IPS-11a (cell line): ENCODE results near the gene AFF1.
"Not testable (repeated sequence)": the region's sequence is repeated elsewhere in the genome, so short reads cannot be mapped to it uniquely, and the experiment has no call there.

Experiments
- H3K4me3 ChIP-seq: one replicate; pipeline ENCODE4 v1.5.1; 2013; ENCODE audit warnings: low read depth, low read length, control low read depth

Gene AFF1

GRCh38 chr4:87134122-87134521, 199.3 kb downstream of the AFF1 start:
- H3K4me3 ChIP-seq = no peak overlapping the region

DNA sequence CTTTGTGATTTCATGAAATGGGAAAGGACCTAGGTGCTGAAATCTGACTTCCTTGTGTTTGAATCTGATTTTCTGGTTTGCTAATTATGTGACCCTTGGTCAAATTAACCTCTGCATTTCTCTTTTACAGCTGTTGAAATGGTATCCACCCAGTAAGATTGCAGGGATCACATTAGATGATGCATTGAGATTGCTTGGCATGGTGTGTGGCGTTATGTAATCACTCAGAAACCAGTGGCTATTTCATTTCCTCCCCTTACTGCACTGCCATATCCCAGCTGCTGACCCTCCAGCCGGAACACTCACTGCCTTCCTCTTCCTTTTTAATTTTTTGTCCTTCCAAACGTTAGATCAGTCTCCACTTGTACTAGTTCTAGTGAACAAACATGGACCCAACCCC, 206.6 kb downstream of the AFF1 start:
- no peak overlapping the region for H3K4me3 ChIP-seq

GRCh38 chr4:87144356-87144755, 209.5 kb downstream of the AFF1 start:
- H3K4me3 ChIP-seq = no peak overlapping the region

- H3K4me3 ChIP-seq = not testable (repeated sequence)
Observed at GRCh38 chr4:87145934-87146333, 211.1 kb downstream of the AFF1 start.

DNA sequence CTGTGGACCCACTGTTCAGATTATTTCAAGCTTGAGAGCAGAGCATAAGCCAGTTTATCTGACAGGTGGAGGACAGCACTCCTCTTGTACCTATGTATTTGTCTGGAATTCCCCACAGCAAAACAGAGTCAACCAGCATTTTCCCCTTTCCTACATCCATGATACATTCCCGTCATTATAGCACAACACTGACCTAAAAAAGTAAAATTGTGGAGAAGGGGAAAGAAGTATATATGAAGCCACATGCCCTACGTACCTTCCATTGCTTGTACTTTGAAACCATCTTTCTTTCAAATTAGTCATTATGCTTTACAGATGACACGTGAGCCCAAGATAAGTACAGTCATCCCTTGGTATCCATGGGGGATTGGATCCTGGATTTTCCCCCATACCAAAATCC, 212.3 kb downstream of the AFF1 start:
- H3K4me3 ChIP-seq = no peak overlapping the region

GRCh38 chr4:87150498-87151261, 215.9 kb downstream of the AFF1 start:
- H3K4me3 ChIP-seq = no peak overlapping the region

DNA sequence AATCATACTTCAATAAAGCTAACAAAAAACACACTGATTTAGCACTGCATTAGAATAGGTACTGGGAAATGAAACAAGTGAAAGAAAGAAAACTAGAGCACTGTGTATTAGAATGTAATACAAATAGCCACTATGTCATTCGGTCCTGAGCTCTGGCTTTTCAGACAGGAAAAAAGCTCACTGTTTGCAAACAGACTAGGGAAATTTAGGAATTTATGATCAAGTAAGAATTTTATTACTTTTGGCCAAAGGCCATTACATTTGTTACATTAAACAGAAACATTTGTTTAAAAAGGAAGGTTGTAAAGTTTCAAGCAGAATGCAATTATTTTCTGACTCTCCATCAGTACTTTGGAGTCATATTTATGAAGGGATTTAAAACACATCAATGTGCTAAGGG, 216.9 kb downstream of the AFF1 start:
- H3K4me3 ChIP-seq = no peak overlapping the region

DNA sequence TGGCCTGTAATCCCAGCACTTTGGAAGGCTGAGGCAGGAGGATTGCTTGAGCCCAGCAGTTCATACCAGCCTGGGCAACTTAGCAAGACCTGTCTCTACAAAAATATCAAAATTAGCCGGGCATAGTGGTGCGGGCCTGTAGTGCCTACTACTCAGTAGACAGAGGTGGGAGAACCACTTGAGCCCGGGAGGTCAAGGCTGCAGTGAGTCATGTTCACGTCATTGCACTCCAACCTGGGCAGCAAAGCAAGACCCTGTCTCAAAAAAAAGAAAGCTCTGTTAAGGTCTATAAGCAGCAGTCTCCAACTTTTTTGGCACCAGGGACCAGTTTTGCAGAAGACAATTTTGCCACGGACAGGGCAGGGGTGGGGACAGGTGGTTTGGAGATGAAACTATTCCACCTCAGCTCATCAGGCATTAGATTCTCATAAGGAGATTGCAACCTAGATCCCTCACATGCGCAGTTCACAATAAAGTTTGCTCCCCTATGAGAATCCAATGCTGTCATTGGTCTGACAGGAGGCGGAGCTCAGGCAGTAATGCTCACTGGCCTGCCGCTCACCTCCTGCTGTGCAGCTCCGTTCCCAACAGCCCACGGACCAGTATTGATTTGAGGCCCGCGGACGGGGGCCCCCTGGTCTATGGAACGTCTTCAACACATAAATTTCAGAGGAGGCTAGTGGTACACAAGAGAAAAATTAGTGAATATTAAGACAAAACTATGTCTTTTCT, 217.7 kb downstream of the AFF1 start:
- no peak overlapping the region for H3K4me3 ChIP-seq

- H3K4me3 ChIP-seq = no peak overlapping the region
Observed at GRCh38 chr4:87153078-87153870, 218.5 kb downstream of the AFF1 start.

DNA sequence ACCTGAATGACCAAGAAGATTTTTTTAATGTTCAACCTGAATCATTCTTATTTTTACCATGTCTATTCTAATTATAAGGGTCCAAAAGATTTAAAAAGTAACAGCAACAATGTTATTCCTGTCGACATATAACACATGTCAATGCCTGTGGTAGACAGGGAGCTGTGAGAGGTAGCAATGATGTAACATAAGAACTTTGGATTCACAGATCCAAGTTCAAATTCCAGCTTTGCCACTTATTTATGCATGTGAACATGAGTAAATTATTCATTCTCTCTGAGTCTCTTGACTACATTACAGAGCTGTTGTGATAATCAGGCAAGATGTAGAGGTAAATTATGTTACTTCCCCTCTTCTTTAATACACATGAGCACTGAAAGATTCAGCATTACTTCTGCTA, 231.1 kb downstream of the AFF1 start:
- no peak overlapping the region for H3K4me3 ChIP-seq

GRCh38 chr4:87166296-87166854, 231.6 kb downstream of the AFF1 start:
- H3K4me3 ChIP-seq = no peak overlapping the region

DNA sequence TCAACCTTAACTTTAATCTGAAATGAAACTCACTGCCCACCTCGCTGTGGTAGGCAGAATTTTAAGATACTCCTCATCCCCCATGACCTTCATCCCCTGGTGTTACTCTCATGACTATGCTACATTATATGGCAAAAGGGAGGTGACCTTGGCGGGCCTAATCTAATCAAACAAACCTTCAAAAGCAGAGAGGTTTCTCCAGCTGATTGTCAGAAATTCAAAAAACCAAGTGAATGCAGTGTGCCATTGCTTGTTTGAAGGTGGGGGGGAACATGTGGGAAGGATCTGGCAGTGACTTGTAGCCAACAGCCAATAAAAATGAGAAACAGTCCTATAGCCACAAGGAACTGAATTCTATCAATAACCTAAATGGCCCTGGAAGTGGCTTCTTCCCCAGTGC, 237.1 kb downstream of the AFF1 start:
- no peak overlapping the region for H3K4me3 ChIP-seq

DNA sequence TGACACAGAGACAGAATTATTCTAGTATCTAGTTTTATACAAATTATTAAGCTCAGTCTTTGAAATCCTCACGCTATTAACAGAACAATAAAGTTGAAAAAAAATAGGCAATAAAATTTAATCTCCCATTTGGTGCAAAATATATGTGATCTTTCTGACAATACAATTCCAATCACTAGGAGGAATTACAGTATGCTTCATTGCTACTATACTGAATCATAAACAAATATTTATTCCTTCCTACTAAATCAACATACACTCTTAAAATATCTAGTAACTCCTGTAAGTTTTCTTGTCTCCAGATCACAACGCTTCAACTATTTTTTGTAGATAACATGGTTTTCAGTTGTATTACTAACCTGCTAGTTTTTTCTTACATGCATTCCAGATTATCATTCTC, 239.9 kb downstream of the AFF1 start:
- no peak overlapping the region for H3K4me3 ChIP-seq

GRCh38 chr4:87179751-87180150, 244.9 kb downstream of the AFF1 start:
- H3K4me3 ChIP-seq = no peak overlapping the region

GRCh38 chr4:87180767-87181166, 246.0 kb downstream of the AFF1 start:
- H3K4me3 ChIP-seq = no peak overlapping the region

GRCh38 chr4:87185146-87185870, 250.5 kb downstream of the AFF1 start:
- H3K4me3 ChIP-seq = no peak overlapping the region

DNA sequence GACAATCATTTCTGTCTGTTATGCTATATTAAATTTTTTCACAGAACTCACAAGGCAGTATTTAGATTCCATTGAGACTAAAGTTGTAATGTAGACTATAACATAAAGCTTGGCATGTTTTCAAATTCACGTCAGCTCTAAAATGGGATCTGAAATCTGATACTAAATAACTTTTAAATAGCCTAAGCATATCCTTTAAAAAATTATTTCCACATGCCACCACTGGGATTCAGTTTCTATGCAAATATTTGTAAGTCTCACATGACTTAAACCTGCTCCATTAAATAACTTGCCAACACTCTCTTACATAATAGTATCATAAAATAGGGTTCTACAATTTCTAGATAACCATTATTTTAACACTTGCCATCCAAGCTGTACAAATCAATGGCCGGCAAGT, 253.2 kb downstream of the AFF1 start:
- no peak overlapping the region for H3K4me3 ChIP-seq

GRCh38 chr4:87188932-87189331, 254.1 kb downstream of the AFF1 start:
- no peak overlapping the region for H3K4me3 ChIP-seq
